T-cell (primary cell): ENCODE results near the gene TMCO4. TPM values are rescaled to one million over a fixed set of nuclear protein-coding genes. Genes with fewer than 3 reads are reported as not detected.

Experiments used
- ATAC-seq, 4 experiments: fragments of 200-7000 bp in 3 of 4; fragments of 150-1000 bp in 1 of 4; cut with Tn5 transposase; replicated peaks in 1 of 4; 1 replicate in 3 of 4; 2 replicates in 1 of 4; pipeline ENCODE4 v1.10.0; 2021; ENCODE audit warnings: moderate library complexity in 3 of 4, mild to moderate bottlenecking in 2 of 4, moderate number of reproducible peaks in 1 of 4
- CTCF ChIA-PET, 2 donors: fragments of 300-600 bp; sonication (Branson Sonifier 250); formaldehyde crosslinking; loops; one replicate each; lab custom pipeline; 2022; ENCODE audit warnings: antibody characterized with exemption in 2 of 2; lab: Charles Lee
- POLR2A ChIA-PET, 2 donors: fragments of 300-600 bp; sonication (Branson Sonifier 250); formaldehyde crosslinking; loops; one replicate each; lab custom pipeline; 2022; ENCODE audit warnings: antibody characterized with exemption in 2 of 2; lab: Charles Lee
- DNase-seq, 35 experiments: peaks; one replicate each; pipeline versions ENCODE4 v3.0.0 to v3.0.0-alpha.2; 2013 to 2023
- H3K27ac ChIP-seq: one replicate; pipeline ENCODE4 v1.5.1; 2013; ENCODE audit warnings: low read length
- H3K27me3 ChIP-seq, 2 experiments: replicated peaks in 1 of 2; 1 replicate in 1 of 2; 2 replicates in 1 of 2; pipeline versions ENCODE4 v1.6.1 to v1.7.0; 2013; ENCODE audit warnings: low read length in 1 of 2, mixed read lengths in 1 of 2; ENCODE audit not compliant: control insufficient read depth in 2 of 2, insufficient read depth in 2 of 2; ENCODE audit errors: extremely low read depth in 1 of 2
- H3K36me3 ChIP-seq, 2 donors: 1 replicate in 1 of 2; 2 replicates in 1 of 2; pipeline versions ENCODE4 v1.6.1 to v1.7.0; 2013; ENCODE audit warnings: low read length in 1 of 2; ENCODE audit not compliant: control insufficient read depth in 2 of 2, insufficient read depth in 1 of 2; ENCODE audit errors: extremely low read depth in 1 of 2
- H3K4me1 ChIP-seq, 2 experiments: 1 replicate in 1 of 2; 2 replicates in 1 of 2; pipeline versions ENCODE4 v1.6.1 to v1.7.0; 2013; ENCODE audit warnings: low read length in 2 of 2, mixed read lengths in 1 of 2; ENCODE audit not compliant: insufficient read depth in 2 of 2, control insufficient read depth in 1 of 2; ENCODE audit errors: extremely low read depth in 1 of 2
- H3K4me3 ChIP-seq, 2 donors: 1 replicate in 1 of 2; 2 replicates in 1 of 2; pipeline versions ENCODE4 v1.5.1 to v1.7.0; 2013; ENCODE audit warnings: mild to moderate bottlenecking in 2 of 2, low read length in 1 of 2, moderate library complexity in 1 of 2; ENCODE audit not compliant: control insufficient read depth in 1 of 2; ENCODE audit errors: extremely low read depth in 1 of 2
- H3K9me3 ChIP-seq: 2 replicates; pipeline ENCODE4 v1.7.0; 2013
- H3K27ac Mint-ChIP-seq, 2 donors: one replicate each; pipeline ENCODE4 v1.8.0; 2020 to 2021; ENCODE audit warnings: mild to moderate bottlenecking in 2 of 2, mixed read lengths in 2 of 2
- H3K27me3 Mint-ChIP-seq, 2 donors: one replicate each; pipeline ENCODE4 v1.8.0; 2021 to 2022; ENCODE audit warnings: mixed read lengths in 2 of 2
- H3K36me3 Mint-ChIP-seq: one replicate; pipeline ENCODE4 v1.8.0; 2021; ENCODE audit warnings: mixed read lengths
- H3K4me1 Mint-ChIP-seq, 3 donors: one replicate each; pipeline ENCODE4 v1.8.0; 2020 to 2022; ENCODE audit warnings: mixed read lengths in 3 of 3, mild to moderate bottlenecking in 1 of 3
- H3K4me3 Mint-ChIP-seq, 3 donors: one replicate each; pipeline ENCODE4 v1.8.0; 2020 to 2022; ENCODE audit warnings: mild to moderate bottlenecking in 3 of 3, mixed read lengths in 3 of 3, moderate library complexity in 3 of 3
- H3K9me3 Mint-ChIP-seq, 3 donors: one replicate each; pipeline ENCODE4 v1.8.0; 2020 to 2022; ENCODE audit warnings: mixed read lengths in 3 of 3
- WGBS: methylation state at CpG from one replicate; pipeline ENCODE4 v1.1.5; 2013; ENCODE audit warnings: missing lambda C conversion rate; ENCODE audit not compliant: insufficient coverage; 5-methylcytosine and 5-hydroxymethylcytosine counted together
- total RNA-seq, 35 experiments: library from RNA in 6 of 35; stranded (reverse) in 6 of 35; fragments of 120-200 nt in 1 of 35; gene quantifications; one replicate each; pipeline versions ENCODE4 v1.2.1 to v1.2.4 and lab custom pipeline; 2013 to 2026

TMCO4 gene
- total RNA-seq, 5 donors from 2014 or later (not counting 1 experiment from before 2014, with no cell fraction given) = 17.2 to 29.2 (median 22.3) TPM

- ChIA-PET POLR2A (no interaction called here), CTCF (no interaction called here)
- H3K27ac ChIP-seq = no peak within 1 kb of the TSS
- no peak within 1 kb of the TSS for H3K27ac Mint-ChIP-seq
- DNase-seq (no peak), ATAC-seq (no peak)
- H3K36me3 ChIP-seq = no peaks in the 10 kb centered on the region
- H3K36me3 Mint-ChIP-seq = no peaks in the 10 kb centered on the region
- no peaks in the 10 kb centered on the region for H3K4me1 ChIP-seq
- peaks cover 0 to 12% of the 10 kb centered on the region in 2 donors for H3K27me3 Mint-ChIP-seq
- H3K9me3 Mint-ChIP-seq = no peaks in the 10 kb centered on the region
- WGBS = 87% methylated on average over 19 of the region's 22 CpGs
- no peak within 1 kb of the TSS for H3K4me3 Mint-ChIP-seq
- H3K9me3 ChIP-seq = no peaks in the 10 kb centered on the region
- H3K4me3 ChIP-seq = no peak within 1 kb of the TSS
- peaks cover 0 to 13% of the 10 kb centered on the region in 2 experiments for H3K27me3 ChIP-seq
- H3K4me1 Mint-ChIP-seq = no peaks in the 10 kb centered on the region
Measured at GRCh38 chr1:19814681-19815503, 15.2 kb upstream of the TMCO4 start, which contains the start of gene RNF186. Gene RNF186 (minus strand): TSS chr1:19815283. CDS start chr1:19815101, 182 bp downstream.

- Mint-ChIP-seq H3K4me1 (no peaks in the 10 kb centered on the region), H3K27me3 (peaks cover 0 to 10% of the 10 kb centered on the region in 2 donors), H3K9me3 (no peaks in the 10 kb centered on the region), H3K36me3 (no peaks in the 10 kb centered on the region), H3K27ac (no peak overlapping the region), H3K4me3 (no peak overlapping the region)
- no peaks in the 10 kb centered on the region for H3K4me1 ChIP-seq
- H3K36me3 ChIP-seq = no peaks in the 10 kb centered on the region
- ChIA-PET CTCF (no interaction called here), POLR2A (no interaction called here)
- 91% methylated on average over 15 of the region's 15 CpGs for WGBS
- peaks cover 0 to 13% of the 10 kb centered on the region in 2 experiments for H3K27me3 ChIP-seq
- H3K4me3 ChIP-seq = no peak overlapping the region
- H3K27ac ChIP-seq = no peak overlapping the region
- ATAC-seq = no peak
- DNase-seq = no peak
- H3K9me3 ChIP-seq = no peaks in the 10 kb centered on the region
Measured at GRCh38 chr1:19814244-19814661, 14.5 kb upstream of the TMCO4 start.

GRCh38 chr1:19813643-19813960, 13.9 kb upstream of the TMCO4 start:
- H3K9me3 ChIP-seq = no peaks in the 10 kb centered on the region

GRCh38 chr1:19812875-19813642, 13.3 kb upstream of the TMCO4 start:
- CTCF ChIA-PET = no interaction called here
- no peaks in the 10 kb centered on the region for H3K9me3 ChIP-seq
- H3K27ac Mint-ChIP-seq = no peak overlapping the region
- H3K36me3 ChIP-seq = no peaks in the 10 kb centered on the region
- peaks cover 0 to 13% of the 10 kb centered on the region in 2 experiments for H3K27me3 ChIP-seq
- ATAC-seq (no peak), DNase-seq (no peak)
- WGBS = 77% methylated on average over 7 of the region's 15 CpGs
- no peaks in the 10 kb centered on the region for H3K4me1 Mint-ChIP-seq
- no peak overlapping the region for H3K4me3 Mint-ChIP-seq
- POLR2A ChIA-PET = no interaction called here
- H3K36me3 Mint-ChIP-seq = no peaks in the 10 kb centered on the region
- no peaks in the 10 kb centered on the region for H3K4me1 ChIP-seq
- peaks cover 0 to 10% of the 10 kb centered on the region in 2 donors for H3K27me3 Mint-ChIP-seq
- H3K4me3 ChIP-seq = no peak overlapping the region
- H3K9me3 Mint-ChIP-seq = no peaks in the 10 kb centered on the region
- H3K27ac ChIP-seq = no peak overlapping the region

More at GRCh38 chr1:19813643-19813960, 13.9 kb upstream of the TMCO4 start:
- Mint-ChIP-seq H3K27ac (no peak overlapping the region), H3K27me3 (peaks cover 0 to 10% of the 10 kb centered on the region in 2 donors), H3K36me3 (no peaks in the 10 kb centered on the region), H3K4me3 (no peak overlapping the region), H3K9me3 (no peaks in the 10 kb centered on the region), H3K4me1 (no peaks in the 10 kb centered on the region)
- Histone ChIP-seq H3K4me3 (no peak overlapping the region), H3K36me3 (no peaks in the 10 kb centered on the region), H3K27ac (no peak overlapping the region), H3K4me1 (no peaks in the 10 kb centered on the region), H3K27me3 (peaks cover 0 to 13% of the 10 kb centered on the region in 2 experiments)
- no peak for ATAC-seq
- ChIA-PET POLR2A (no interaction called here), CTCF (no interaction called here)
- no peak for DNase-seq
- WGBS = 71% methylated on average over 1 of the region's 4 CpGs

- POLR2A ChIA-PET = no interaction called here
- H3K27me3 ChIP-seq = peaks cover 0 to 14% of the 10 kb centered on the region in 2 experiments
- 53% methylated on average over 5 of the region's 5 CpGs for WGBS
- H3K36me3 ChIP-seq = no peaks in the 10 kb centered on the region
- Mint-ChIP-seq H3K9me3 (no peaks in the 10 kb centered on the region), H3K4me3 (no peak overlapping the region), H3K27ac (no peak overlapping the region), H3K27me3 (peaks cover 0 to 6% of the 10 kb centered on the region in 2 donors), H3K4me1 (no peaks in the 10 kb centered on the region), H3K36me3 (no peaks in the 10 kb centered on the region)
- H3K4me1 ChIP-seq = no peaks in the 10 kb centered on the region
- no peak overlapping the region for H3K27ac ChIP-seq
- no peak overlapping the region for H3K4me3 ChIP-seq
- CTCF ChIA-PET = no interaction called here
- ATAC-seq = peak in 2 of 4 experiments; percentile 39 to 56
- H3K9me3 ChIP-seq = no peaks in the 10 kb centered on the region
- peak in 26 of 35 experiments; percentile 4 to 57 (median 22) for DNase-seq
Measured at GRCh38 chr1:19811206-19811851, 11.6 kb upstream of the TMCO4 start.

GRCh38 chr1:19809044-19809750, 9.5 kb upstream of the TMCO4 start:
- no peaks in the 10 kb centered on the region for H3K36me3 ChIP-seq
- Mint-ChIP-seq H3K4me1 (no peaks in the 10 kb centered on the region), H3K36me3 (no peaks in the 10 kb centered on the region), H3K9me3 (no peaks in the 10 kb centered on the region), H3K4me3 (no peak overlapping the region), H3K27me3 (peaks cover 0 to 7% of the 10 kb centered on the region in 2 donors), H3K27ac (no peak overlapping the region)
- no peak for ATAC-seq
- no peak for DNase-seq
- H3K27ac ChIP-seq = no peak overlapping the region
- POLR2A ChIA-PET = no interaction called here
- WGBS = 93% methylated on average over 10 of the region's 13 CpGs
- peaks cover 0 to 12% of the 10 kb centered on the region in 2 experiments for H3K27me3 ChIP-seq
- H3K4me3 ChIP-seq = no peak overlapping the region
- CTCF ChIA-PET = no interaction called here
- no peaks in the 10 kb centered on the region for H3K9me3 ChIP-seq
- no peaks in the 10 kb centered on the region for H3K4me1 ChIP-seq
